Erythroblast (primary cell): ENCODE results near the gene SCAANT1.

Source experiments
- GATA1 ChIP-seq: IDR thresholded peaks from 2 replicates; pipeline ENCODE4 v1.6.1; 2011; ENCODE audit warnings: low read depth, mild to moderate bottlenecking, control low read depth, low read length, moderate library complexity
- POLR2A ChIP-seq: IDR thresholded peaks from 2 replicates; pipeline ENCODE4 v1.6.1; 2011; ENCODE audit warnings: mild to moderate bottlenecking, low read length

GRCh38 chr3:63872135-63872924 lies 39.9 kb downstream of the SCAANT1 start:
- TF ChIP-seq POLR2A (no peak), GATA1 (no peak)
